Left cardiac atrium (tissue), 4 donors: ENCODE results near the gene ZEB1. TPM values are rescaled to one million over a fixed set of nuclear protein-coding genes. Genes with fewer than 3 reads are reported as not detected.

Experiments
- ATAC-seq, 2 donors: fragments of 200-7000 bp; cut with Tn5 transposase; one replicate each; pipeline ENCODE4 v1.9.1; 2020; ENCODE audit warnings: mild to moderate bottlenecking in 2 of 2, moderate library complexity in 2 of 2
- DNase-seq: peaks from one replicate; pipeline ENCODE4 v3.0.0-alpha.2; 2020
- intact Hi-C, 2 donors: fragments of 100-400 bp; cut with DNase I; formaldehyde crosslinking; loops; one replicate each; pipeline versions ENCODE4 v1.14.1 to v1.15.1; 2022 to 2023
- long read RNA-seq: library from polyadenylated mRNA; unstranded; transcript quantifications from one replicate; pipeline ENCODE4 v2.0.0, GENCODE V29; 2021
- total RNA-seq, 2 donors: library from RNA; stranded (reverse); fragmentation: NEBNext Ultra II Directional; extraction: Animal tissue kit (Norgen Biotek cat#: 25700); gene quantifications; one replicate each; pipeline ENCODE4 v1.2.1, GENCODE V29; 2021
- donor health status: DM: no; HTN: yes; CAD: no.
- donor health status: DM: no; HTN: yes; CAD: no; lungs with severe emphysema.
- donor health status: DM: yes; HTN: yes; CAD: no.
- donor health status: Dilated cardiomyopathy.

Gene ZEB1
- 10 to 100 TPM; 63.7 to 74.7 TPM for total RNA-seq
- long read RNA-seq, full-length matches to known transcripts, result 19 of 34 reads
- long read RNA-seq, partial matches to known transcripts, result 8 of 34 reads
- long read RNA-seq, other reads (novel, unspliced or antisense), result 7 of 34 reads

DNA sequence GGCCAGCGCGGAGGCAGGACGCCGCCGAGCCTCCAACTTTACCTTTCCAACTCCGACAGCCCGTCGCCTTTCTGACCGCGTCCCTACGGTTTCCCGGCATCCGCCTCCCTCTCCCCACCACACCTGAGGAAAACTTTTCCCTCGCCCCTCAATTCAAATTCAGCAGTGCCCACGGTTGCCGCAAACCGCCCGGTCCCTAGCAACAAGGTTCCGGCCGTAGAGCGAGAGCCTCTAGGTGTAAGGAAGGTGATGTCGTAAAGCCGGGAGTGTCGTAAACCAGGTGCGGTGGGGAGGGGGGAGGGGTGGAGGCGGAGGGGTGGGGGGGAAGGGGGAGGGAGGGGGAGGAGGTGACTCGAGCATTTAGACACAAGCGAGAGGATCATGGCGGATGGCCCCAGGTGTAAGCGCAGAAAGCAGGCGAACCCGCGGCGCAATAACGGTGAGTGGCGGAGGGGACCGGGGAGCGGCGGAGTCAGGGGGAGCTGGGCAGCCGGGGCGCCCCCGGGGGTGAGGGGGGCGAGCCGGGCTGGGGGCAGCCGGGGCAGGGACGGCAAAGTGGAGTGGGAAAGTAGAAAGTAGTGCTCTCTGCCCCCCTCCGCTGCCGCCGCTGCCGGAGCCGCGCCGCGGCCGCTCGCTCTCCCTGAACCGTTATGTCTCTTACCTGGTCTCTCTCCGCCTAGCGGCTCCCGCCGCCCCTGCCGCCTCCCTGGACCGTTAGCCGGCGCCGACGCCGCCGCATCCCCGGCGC lies at the start of gene ZEB1:
ZEB1 (plus strand) TSS at position 363 of the 748 bp plus-strand sequence; CDS start at position 382, 19 bp downstream.
- ATAC-seq (peak; percentile 78), DNase-seq (peak; percentile 92)
- intact Hi-C loops, result loop anchor here in 1 of 2 donors (5.0 to 10.0 kb wide), 2 partner anchors 164 to 287 kb away; partner anchors contain the start of gene ZNF438

DNA sequence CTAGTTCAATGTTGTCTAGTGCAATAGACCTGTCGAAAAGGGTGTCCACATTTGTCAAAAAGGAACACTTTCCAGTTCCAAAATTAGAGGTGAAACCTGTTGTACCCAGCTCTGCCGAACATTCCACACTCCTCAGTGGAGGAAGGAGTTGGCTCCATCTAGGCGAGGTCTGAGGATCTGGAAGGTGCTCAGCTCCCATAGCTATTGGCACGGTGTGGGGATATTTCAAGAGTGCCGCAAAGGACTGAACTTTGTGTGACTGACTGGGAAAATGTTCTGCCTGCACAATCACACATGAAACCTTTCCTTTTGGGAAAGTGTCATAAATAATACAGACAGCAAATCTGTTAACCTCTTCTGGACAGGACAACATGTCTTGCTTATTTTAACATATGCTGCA lies 48.1 kb upstream of the ZEB1 start:
- ATAC-seq (peak in 1 of 2 donors; percentile 18), DNase-seq (no peak)
- intact Hi-C loops, result no loop called here

DNA sequence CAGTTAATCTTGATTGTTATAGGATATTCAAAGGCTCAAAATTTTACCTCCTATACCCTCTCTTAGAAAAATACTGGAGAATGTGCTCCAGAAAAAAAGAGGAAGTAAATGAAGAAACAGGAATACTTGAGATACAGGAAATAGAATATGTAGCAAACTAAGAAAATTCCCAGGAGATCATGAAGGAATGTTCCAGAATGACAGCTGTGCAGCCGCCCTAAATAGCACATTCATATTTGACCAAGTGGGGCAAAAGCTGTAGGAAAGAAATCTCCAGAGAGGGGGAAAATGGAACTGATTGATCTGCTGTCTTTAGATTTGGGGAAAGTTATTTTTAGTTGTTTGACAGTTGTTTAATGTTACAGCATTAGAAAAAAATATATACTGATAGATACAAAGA lies 46.2 kb upstream of the ZEB1 start:
- ATAC-seq, result no peak
- intact Hi-C loops, result no loop called here

DNA sequence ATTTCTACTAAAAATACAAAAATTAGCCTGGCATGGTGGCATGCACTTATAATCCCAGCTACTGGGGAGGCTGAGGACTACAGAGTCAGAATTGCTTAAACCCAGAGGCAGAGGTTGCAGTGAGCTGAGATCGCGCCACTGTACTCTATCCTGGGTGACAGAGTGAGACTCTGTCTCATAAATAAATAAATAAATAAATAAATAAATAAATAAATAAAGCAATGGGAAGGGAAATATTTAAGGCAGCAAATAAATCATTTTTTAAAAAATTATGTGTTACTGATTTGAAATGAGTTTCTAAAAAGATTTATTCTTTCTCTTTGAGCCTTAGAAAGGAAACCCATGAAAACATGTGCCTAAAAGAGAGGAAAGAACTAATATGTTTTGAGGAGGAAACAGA lies 45.2 kb upstream of the ZEB1 start:
- intact Hi-C loops, result no loop called here
- DNase-seq, result no peak
- ATAC-seq, result no peak

More for the DNA sequence above, 46.2 kb upstream of the ZEB1 start:
- DNase-seq, result no peak

DNA sequence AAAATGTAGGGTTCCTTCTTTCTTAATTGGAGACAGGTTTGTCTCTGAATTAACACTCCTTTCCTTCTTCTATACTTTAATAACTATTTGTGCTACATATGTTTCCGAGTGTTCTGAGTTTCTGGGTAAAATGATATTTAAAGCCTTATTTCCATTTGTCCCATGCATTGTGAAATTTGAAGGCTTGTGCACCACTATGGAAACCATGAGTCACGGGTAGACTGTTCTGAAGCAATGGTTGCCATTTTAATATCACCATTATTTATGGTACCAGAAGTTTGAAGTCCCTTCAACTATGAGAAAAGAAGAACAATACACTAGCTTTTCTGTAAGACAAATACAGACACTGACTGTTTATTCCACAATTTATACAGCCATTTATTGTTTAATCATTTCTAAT lies 44.7 kb upstream of the ZEB1 start:
- DNase-seq (no peak), ATAC-seq (no peak)
- intact Hi-C loops, result no loop called here

DNA sequence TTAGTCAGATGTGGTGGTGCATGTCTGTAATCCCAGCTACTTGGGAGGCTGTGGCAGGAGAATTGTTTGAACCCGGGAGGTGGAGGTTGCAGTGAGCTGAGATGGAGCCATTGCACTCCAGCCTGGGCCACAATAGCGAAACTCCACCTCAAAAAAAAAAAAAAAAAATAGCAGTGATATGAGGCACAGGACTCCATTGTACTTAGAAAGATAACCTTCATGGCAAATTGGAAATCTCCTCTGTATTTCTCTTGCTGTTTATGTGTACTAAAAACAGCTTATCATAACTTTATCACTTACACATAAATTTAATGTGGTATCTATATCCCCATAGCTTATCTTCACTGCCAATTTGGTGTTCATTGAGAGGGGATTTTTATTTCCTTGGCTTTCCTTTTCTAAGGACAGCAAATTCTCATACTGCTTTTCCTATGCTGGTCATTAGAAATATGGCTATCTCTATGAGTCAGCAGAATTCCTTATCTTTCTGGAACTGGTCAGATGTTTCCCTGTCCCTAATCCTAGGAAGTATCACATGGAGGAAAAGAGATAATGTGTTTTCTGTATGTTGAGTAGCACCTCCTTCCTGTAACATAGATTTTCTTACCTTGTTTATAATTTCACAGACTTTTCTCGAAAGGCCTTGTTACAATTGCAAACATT lies 40.6 kb upstream of the ZEB1 start:
- peak in 1 of 2 donors; percentile 38 for ATAC-seq
- intact Hi-C loops, result no loop called here
- no peak for DNase-seq

DNA sequence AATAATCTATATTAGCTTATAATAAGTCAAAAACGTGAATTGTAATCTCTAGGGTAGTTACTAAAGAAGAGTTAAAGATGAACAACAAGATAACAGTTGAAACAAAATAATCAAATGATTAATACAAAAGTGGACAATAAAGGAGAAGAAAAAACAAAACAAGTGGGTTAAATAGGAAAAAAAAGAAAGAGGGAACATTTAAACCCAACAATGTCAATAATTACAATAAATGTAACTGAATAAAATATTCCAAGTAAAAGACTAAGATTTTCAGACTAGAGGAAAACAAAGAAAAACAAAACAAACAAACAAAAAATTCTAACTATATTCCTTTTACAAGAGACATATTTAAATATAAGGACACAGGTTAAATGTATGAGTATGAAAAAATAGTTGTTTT lies 38.0 kb upstream of the ZEB1 start:
- ATAC-seq (no peak), DNase-seq (no peak)
- intact Hi-C loops, result no loop called here

DNA sequence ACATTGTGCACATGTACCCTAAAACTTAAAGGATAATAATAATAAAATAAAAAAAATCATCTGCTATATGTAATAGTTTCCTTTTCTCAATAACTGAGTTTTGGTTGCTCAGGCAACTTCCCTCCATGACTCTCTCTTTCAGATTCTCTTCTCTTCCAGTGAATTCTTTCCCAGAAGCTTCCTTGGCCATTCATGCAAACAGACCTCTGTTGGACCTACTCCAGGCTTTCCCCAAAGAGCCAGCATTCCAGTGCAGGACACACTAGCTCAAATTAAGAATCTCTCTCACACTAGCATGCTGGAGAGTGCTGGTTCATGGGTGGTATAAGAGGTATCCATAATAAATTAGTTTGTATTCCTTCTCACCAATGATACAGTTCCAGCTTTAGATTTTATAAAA lies 31.0 kb upstream of the ZEB1 start:
- no peak for DNase-seq
- intact Hi-C loops, result no loop called here

DNA sequence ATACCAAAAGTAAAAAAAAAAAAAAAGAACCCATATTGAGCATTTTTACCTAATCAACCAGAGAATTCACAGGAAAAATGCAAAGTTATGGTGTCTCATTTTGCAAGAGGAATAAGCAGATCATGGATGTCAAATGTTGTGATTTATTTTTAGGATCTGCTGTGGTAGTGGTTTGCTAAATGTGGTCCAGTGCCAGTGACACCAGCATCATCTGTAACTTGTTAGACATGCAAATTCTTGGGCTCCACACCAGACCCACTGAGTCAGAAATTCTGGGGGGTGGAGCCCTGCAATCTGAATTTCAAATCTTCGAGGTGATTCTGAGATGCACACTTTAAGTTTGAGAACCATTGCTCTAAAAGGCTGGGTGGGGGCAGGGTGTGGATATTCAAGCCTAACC lies 30.1 kb upstream of the ZEB1 start:
- no peak for DNase-seq
- intact Hi-C loops, result no loop called here

More for the DNA sequence above, 31.0 kb upstream of the ZEB1 start:
- ATAC-seq, result no peak

DNA sequence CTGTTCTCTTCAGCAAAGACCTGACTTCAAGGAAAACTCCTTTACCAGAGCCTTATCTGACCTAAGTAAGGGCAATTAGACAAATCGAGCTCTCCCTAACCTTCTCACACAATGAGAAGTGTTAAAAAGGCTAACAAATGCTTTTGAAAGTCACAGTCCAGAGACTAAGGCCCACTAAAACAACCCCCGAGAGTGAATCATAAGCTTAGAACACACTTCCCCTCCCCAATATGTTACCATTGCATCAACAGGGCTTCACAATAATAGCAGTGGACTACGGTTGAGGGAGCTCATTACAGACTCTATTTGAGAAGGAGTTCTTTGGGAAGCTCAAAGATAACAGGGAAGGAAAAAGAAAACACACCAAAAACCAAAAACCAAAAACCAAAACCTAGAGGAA lies 28.6 kb upstream of the ZEB1 start:
- intact Hi-C loops, result no loop called here
- DNase-seq (no peak), ATAC-seq (no peak)

More for the DNA sequence above, 30.1 kb upstream of the ZEB1 start:
- ATAC-seq, result no peak

DNA sequence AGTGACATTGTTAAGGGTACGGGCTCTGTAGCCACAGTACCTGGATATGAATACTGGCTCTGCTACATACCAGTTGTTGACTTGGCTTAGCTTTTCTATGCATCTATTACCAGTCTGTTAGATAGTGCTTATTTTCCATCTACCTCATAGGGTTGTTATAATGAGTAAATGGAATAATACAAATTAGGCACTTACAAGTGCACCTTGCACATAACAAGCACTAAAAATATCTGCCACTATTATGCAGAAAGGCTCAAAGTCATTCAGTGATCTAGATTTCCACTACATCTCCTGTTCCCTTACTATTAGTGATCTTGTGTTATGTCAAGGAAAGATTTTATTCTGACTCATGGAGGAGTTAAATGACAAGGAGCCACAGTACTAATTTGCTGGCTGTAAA lies 27.9 kb upstream of the ZEB1 start:
- no peak for ATAC-seq
- DNase-seq, result no peak
- intact Hi-C loops, result no loop called here

DNA sequence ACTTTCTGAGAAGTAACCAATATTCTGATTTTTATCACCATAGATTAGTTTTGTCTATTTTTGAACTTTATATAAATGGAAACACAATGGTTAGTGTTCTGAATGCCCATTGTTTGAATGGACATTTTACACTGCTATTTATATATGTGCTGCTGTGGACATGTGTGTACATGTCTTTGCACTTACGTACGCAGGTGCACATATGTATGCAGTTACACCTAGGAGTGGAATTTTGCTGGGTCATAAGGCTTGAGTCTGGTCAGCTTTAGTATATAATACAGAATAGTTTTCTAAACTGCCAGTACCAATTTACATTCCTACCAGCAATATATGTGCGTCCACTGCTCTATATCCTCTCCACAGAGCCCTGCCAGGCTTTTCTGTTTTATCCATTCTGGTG lies 24.5 kb upstream of the ZEB1 start:
- no peak for DNase-seq
- intact Hi-C loops, result no loop called here
- no peak for ATAC-seq

DNA sequence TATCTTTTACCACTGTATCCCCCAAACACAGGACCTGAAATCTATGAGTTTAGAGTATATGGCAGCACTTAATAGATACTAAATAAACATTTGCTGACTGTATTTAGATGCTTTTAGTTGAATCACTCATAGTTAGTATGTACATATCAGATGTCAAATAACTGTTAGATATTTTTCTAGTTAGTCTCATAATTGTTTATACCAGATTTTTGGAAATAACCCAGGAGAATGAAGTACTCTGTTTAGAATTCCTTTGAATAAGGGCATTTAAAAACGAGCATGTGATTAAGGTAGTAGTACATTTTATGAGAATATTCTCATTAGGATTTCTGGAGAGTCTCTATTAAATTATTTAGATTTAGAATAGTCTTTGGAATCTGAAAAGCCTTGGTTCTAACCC lies 22.3 kb upstream of the ZEB1 start:
- ATAC-seq, result no peak
- no peak for DNase-seq
- intact Hi-C loops, result no loop called here

DNA sequence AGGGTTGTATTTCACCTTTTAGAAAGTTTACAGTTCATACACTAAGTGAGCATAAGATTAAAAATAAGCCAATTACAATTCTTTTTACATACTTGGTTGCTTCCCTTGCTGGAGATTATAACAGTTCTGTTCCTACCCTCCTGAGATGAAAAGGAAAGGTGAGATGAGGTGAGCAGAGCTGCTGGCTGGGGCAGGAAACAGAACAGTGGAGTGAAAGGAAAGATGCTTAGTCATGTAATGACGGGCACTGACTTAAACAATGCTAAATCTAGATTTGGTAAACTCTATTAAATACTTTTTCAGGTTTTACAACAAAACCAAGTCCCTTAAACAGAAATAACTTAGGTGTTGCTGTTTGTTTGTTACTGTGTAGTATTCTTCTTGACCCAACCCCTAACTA lies 19.9 kb upstream of the ZEB1 start:
- no peak for DNase-seq
- intact Hi-C loops, result no loop called here

DNA sequence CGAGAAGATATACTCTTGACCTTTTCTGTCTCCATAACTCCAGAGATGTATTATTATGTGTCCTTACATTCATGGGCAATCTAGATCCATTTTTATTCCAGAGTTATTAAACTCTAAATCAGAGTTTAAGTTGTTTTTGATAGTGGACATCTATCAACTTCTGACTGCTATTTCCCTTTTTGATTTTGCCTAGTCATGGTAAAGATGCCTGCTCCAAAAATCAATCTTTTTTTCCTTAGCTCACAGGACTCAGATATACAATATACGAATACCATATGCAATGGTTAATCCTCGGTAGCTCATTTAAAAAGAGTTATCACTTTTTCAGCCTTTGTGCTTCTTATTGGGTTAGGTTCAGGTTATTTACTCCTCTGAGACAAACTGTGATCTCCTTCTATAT lies 15.8 kb upstream of the ZEB1 start:
- intact Hi-C loops, result no loop called here
- ATAC-seq (no peak), DNase-seq (no peak)

More for the DNA sequence above, 19.9 kb upstream of the ZEB1 start:
- ATAC-seq, result no peak

DNA sequence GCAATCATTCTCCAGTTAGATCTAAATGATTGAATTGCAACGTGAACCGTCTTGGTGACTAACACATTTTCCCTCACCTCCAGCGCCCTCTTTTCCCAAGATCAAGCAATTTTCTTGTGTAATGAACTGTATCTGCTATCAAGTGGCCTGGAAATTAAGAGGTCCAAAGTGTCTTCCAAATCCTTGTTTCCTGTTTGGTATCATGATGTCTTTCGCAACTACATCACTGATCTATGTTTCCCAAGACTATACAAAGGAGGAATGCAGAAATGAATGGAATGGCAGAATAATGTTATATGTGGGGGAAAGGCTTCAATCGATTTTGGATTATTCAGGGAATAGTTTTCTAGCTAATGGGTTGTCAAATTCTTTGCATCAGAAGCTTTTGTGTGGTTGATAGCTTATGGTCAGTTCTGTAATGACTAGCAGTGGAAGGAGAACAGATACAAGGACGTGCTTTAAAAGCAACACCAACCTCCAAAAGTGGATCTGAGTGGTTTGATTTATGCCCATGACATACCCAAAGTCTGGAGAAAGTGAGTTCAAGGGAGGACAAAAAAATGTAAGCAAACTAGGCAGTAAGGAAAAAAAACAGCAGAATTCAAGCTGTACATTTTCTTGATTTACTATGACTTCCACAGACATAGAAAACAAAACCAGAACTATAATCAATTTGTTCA lies 14.6 kb upstream of the ZEB1 start:
- intact Hi-C loops, result no loop called here
- DNase-seq, result no peak

DNA sequence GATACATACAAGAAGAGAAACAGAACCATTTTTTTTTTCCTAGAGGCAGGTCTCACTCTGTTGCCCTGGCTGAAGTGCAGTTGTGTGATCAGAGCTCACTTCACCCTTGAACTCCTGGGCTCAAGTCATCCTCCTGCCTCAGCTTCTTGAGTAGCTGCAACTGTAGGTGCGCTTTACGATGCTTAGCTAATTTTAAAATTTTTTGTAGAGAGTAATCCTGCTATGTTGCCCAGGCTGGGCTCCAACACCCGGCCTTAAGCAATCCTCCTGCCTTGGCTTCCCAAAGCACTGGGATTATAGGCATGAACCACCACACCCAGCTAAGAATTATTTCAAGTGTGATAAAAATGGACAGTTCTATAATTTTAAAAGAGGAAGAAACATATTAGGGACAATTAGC lies 5.6 kb upstream of the ZEB1 start:
- intact Hi-C loops, result loop anchor here in 1 of 2 donors (10.0 kb wide), 1 partner anchor 159 kb away; no protein-coding TSS in a partner anchor
- no peak for ATAC-seq
- DNase-seq, result no peak

More for the DNA sequence above, 14.6 kb upstream of the ZEB1 start:
- no peak for ATAC-seq

DNA sequence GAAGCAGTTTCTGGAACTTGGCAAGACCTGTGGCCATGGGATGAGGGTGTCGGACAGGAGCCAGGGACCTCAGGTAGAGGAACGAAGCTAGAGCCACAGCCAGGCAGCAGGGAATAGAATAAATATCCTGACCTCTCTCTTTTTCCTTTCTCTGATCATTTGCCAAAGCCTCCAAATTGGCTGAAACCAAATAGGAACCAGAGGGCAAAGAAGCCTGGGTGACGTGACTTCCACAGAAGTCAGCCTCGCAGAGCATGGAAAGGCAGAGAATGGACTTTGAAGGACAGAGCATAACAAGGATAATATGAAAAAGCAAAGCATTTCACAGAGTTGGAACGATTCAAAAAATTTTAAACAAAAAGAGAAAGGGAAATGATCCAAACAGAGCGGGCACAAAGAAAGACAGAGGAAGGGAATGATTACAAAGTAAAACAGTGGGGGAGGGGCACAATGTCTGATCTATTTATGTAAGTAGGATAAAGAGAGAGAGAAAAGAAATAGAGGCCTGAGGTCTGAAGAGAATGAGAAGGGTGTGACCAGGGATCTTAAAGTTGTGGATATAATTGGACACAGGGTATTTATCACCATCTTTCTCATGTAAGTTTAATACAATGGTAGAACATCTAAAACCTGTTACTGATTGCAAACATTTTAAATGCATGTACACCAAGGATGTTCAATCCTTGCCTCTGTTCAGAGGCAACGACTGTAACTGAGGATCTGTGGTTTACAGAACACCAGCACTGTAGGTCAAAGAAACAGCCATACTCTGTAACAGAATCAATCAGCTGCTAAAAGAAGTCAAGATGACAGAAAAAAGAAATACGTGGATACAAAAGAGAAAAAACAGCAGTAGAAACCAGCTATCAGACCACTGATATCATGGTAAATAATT lies 4.5 kb upstream of the ZEB1 start:
- ATAC-seq (no peak), DNase-seq (no peak)
- intact Hi-C loops, result loop anchor here in 1 of 2 donors (5.0 to 10.0 kb wide), 2 partner anchors 160 to 282 kb away; partner anchors contain the start of gene ZNF438

DNA sequence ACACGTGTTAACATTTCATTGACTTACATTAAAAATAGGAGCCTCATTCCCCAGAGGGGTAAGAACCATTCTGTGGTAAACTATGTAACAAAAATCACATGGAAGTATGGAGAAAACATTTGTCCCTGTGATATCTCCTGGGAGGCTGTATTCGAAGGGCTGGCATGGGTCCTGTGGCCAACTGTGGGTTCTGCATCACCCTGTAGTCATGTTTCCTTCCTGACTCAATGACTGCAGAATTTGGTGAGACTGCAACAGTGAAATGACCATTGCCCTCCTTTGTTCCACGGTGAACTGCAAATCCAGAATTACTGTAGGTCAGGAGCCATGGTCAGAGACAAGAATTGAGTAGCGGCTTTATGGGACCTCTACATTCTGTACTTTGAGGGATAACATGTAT lies 3.6 kb upstream of the ZEB1 start:
- DNase-seq, result peak; percentile 22
- ATAC-seq, result no peak
- intact Hi-C loops, result loop anchor here in 1 of 2 donors (5.0 to 10.0 kb wide), 2 partner anchors 161 to 283 kb away; partner anchors contain the start of gene ZNF438
